Neural progenitor cell (in vitro differentiated cells): ENCODE data around the gene AATK. TPM values are rescaled to one million over a fixed set of nuclear protein-coding genes. Genes with fewer than 3 reads are reported as not detected.

Experiments
- DNase-seq: peaks from one replicate; pipeline ENCODE4 v3.0.0-alpha.2; 2016; ENCODE audit warnings: low spot score
- H2AFZ ChIP-seq: fragments of 200-600 bp; sonication (generic); replicated peaks from 2 replicates; pipeline ENCODE4 v1.6.1; 2016; ENCODE audit warnings: antibody characterized with exemption
- H3F3A ChIP-seq: fragments of 200-600 bp; sonication (generic); 2 replicates; pipeline ENCODE4 v1.6.1; 2016; ENCODE audit warnings: antibody characterized with exemption, low read depth
- H3K27ac ChIP-seq: fragments of 200-600 bp; sonication (generic); 2 replicates; pipeline ENCODE4 v1.5.1; 2016; ENCODE audit warnings: mild to moderate bottlenecking
- H3K27me3 ChIP-seq: fragments of 200-600 bp; sonication (generic); 2 replicates; pipeline ENCODE4 v1.6.1; 2016; ENCODE audit warnings: mild to moderate bottlenecking, moderate library complexity
- H3K36me3 ChIP-seq: fragments of 200-600 bp; sonication (generic); 2 replicates; pipeline ENCODE4 v1.5.1; 2016
- H3K4me1 ChIP-seq: fragments of 200-600 bp; sonication (generic); 2 replicates; pipeline ENCODE4 v1.6.1; 2016; ENCODE audit warnings: mixed run types
- H3K4me2 ChIP-seq: fragments of 200-600 bp; sonication (generic); 2 replicates; pipeline ENCODE4 v1.6.1; 2016
- H3K4me3 ChIP-seq: fragments of 200-600 bp; sonication (generic); 2 replicates; pipeline ENCODE4 v1.5.1; 2016
- H3K79me2 ChIP-seq: fragments of 200-600 bp; sonication (generic); 2 replicates; pipeline ENCODE4 v1.6.1; 2016; ENCODE audit warnings: low read depth
- H3K9ac ChIP-seq: fragments of 200-600 bp; sonication (generic); 2 replicates; pipeline ENCODE4 v1.6.1; 2016
- H3K9me3 ChIP-seq: fragments of 200-600 bp; sonication (generic); 2 replicates; pipeline ENCODE4 v1.5.1; 2016; ENCODE audit warnings: low read depth
- H4K20me1 ChIP-seq: fragments of 200-600 bp; sonication (generic); 2 replicates; pipeline ENCODE4 v1.6.1; 2016; ENCODE audit warnings: low read depth
- H3K27ac Mint-ChIP-seq: 3 replicates; pipeline ENCODE4 v1.8.0; 2021; ENCODE audit warnings: mixed read lengths
- H3K27me3 Mint-ChIP-seq: 2 replicates; pipeline ENCODE4 v1.8.0; 2022; ENCODE audit warnings: low read depth, mild to moderate bottlenecking, inconsistent platforms, moderate library complexity, mixed read lengths; ENCODE audit not compliant: insufficient read depth
- H3K36me3 Mint-ChIP-seq: 3 replicates; pipeline ENCODE4 v1.8.0; 2021; ENCODE audit warnings: mixed read lengths
- H3K4me1 Mint-ChIP-seq: 3 replicates; pipeline ENCODE4 v1.8.0; 2021; ENCODE audit warnings: mixed read lengths
- H3K4me3 Mint-ChIP-seq: 3 replicates; pipeline ENCODE4 v1.8.0; 2021; ENCODE audit warnings: mild to moderate bottlenecking, moderate library complexity, mixed read lengths
- H3K9me3 Mint-ChIP-seq: 3 replicates; pipeline ENCODE4 v1.8.0; 2020; ENCODE audit warnings: mixed read lengths
- CTCF ChIP-seq: fragments of 200-600 bp; sonication (generic); IDR thresholded peaks from 2 replicates; pipeline ENCODE4 v1.5.1; 2017; ENCODE audit warnings: antibody characterized with exemption, mild to moderate bottlenecking
- EZH2 ChIP-seq: fragments of 200-600 bp; sonication (generic); IDR thresholded peaks from 2 replicates; pipeline ENCODE4 v1.6.1; 2017; ENCODE audit warnings: antibody characterized with exemption, mild to moderate bottlenecking, moderate library complexity
- EZH2phosphoT487 ChIP-seq: fragments of 200-600 bp; sonication (generic); IDR thresholded peaks from 2 replicates; pipeline ENCODE4 v1.6.1; 2017; ENCODE audit warnings: antibody characterized with exemption
- total RNA-seq: library from RNA; depleted of rRNA; stranded (reverse); fragments of >200 nt; gene quantifications from 2 replicates; pipeline ENCODE4 v1.2.3, GENCODE V29; 2015; ENCODE audit warnings: low replicate concordance

AATK gene
- total RNA-seq, 1 donor from 2014 or later = 0.32 TPM

DNA sequence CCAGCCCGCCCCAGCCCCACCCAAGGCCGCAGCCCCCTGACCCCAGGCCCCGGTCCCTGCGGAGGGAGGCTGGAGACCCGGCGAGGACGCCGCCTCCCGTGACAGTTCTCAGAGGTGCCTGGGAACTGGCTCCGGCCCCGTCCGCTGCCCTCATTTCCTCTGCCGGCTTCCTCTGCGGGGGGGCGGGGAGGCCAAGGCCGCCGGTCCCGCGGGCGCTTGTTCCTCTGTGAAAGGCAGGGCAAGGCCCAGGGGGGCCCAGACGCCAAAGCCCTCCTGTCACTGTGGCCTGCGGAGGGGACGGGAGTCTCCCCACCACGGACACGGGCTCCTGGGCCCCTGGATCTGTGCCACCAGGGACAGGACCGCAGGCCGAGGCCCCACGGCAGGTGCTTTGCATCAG, 5.7 kb downstream of the AATK start:
- Mint-ChIP-seq H3K27me3 (no peaks in the 10 kb centered on the region), H3K27ac (no peak overlapping the region), H3K9me3 (no peaks in the 10 kb centered on the region), H3K4me1 (peaks cover 7% of the 10 kb centered on the region), H3K36me3 (no peaks in the 10 kb centered on the region), H3K4me3 (no peak overlapping the region)
- Histone ChIP-seq H2AFZ (no peak overlapping the region), H3K36me3 (no peaks in the 10 kb centered on the region), H3K79me2 (no peaks in the 10 kb centered on the region), H3K27ac (no peak overlapping the region), H3K9me3 (no peaks in the 10 kb centered on the region), H3K4me2 (no peak overlapping the region), H4K20me1 (no peaks in the 10 kb centered on the region), H3K27me3 (no peaks in the 10 kb centered on the region), H3K4me3 (no peak overlapping the region), H3K9ac (no peak overlapping the region), H3F3A (peaks cover 10% of the 10 kb centered on the region), H3K4me1 (peaks cover 6% of the 10 kb centered on the region)
- no peak for DNase-seq
- TF ChIP-seq EZH2 = no peak
- no peak for TF ChIP-seq CTCF
- no peak for TF ChIP-seq EZH2phosphoT487

- no peak overlapping the region for H3K4me3 ChIP-seq
- TF ChIP-seq EZH2phosphoT487 = no peak
- TF ChIP-seq EZH2 = no peak
- no peak for TF ChIP-seq CTCF
- H2AFZ ChIP-seq = no peak overlapping the region
- H3K4me2 ChIP-seq = no peak overlapping the region
- no peaks in the 10 kb centered on the region for H3K27me3 ChIP-seq
- Mint-ChIP-seq H3K27me3 (no peaks in the 10 kb centered on the region), H3K9me3 (no peaks in the 10 kb centered on the region), H3K4me3 (no peak overlapping the region), H3K4me1 (peaks cover 6% of the 10 kb centered on the region), H3K36me3 (peaks cover 1% of the 10 kb centered on the region), H3K27ac (no peak overlapping the region)
- H3K9me3 ChIP-seq = no peaks in the 10 kb centered on the region
- H3K4me1 ChIP-seq = peaks cover under 1% of the 10 kb centered on the region
- no peak overlapping the region for H3K27ac ChIP-seq
- DNase-seq = no peak
- H3K36me3 ChIP-seq = no peaks in the 10 kb centered on the region
- no peaks in the 10 kb centered on the region for H4K20me1 ChIP-seq
- no peak overlapping the region for H3K9ac ChIP-seq
- H3K79me2 ChIP-seq = no peaks in the 10 kb centered on the region
- H3F3A ChIP-seq = peaks cover 5% of the 10 kb centered on the region
Observed at GRCh38 chr17:81159611-81160265, 6.3 kb downstream of the AATK start.

- Histone ChIP-seq H2AFZ (no peak overlapping the region), H3F3A (no peaks in the 10 kb centered on the region), H3K4me3 (no peak overlapping the region), H3K27ac (no peak overlapping the region), H3K4me1 (no peaks in the 10 kb centered on the region), H3K36me3 (no peaks in the 10 kb centered on the region), H3K4me2 (no peak overlapping the region), H3K79me2 (no peaks in the 10 kb centered on the region), H3K27me3 (no peaks in the 10 kb centered on the region), H4K20me1 (no peaks in the 10 kb centered on the region), H3K9me3 (no peaks in the 10 kb centered on the region), H3K9ac (no peak overlapping the region)
- no peak overlapping the region for H3K27ac Mint-ChIP-seq
- no peaks in the 10 kb centered on the region for H3K27me3 Mint-ChIP-seq
- TF ChIP-seq EZH2phosphoT487 = no peak
- TF ChIP-seq EZH2 = no peak
- no peak for TF ChIP-seq CTCF
- H3K9me3 Mint-ChIP-seq = no peaks in the 10 kb centered on the region
- DNase-seq = no peak
- H3K36me3 Mint-ChIP-seq = peaks cover 1% of the 10 kb centered on the region
- peaks cover 4% of the 10 kb centered on the region for H3K4me1 Mint-ChIP-seq
- no peak overlapping the region for H3K4me3 Mint-ChIP-seq
Observed at GRCh38 chr17:81158688-81159590, 7.1 kb downstream of the AATK start.
